OCI-LY1 (cell line): Measurements from ENCODE around the gene PASK.

ENCODE experiments used
- H2AFZ ChIP-seq: fragments of 200-600 bp; sonication (generic), shearing (Covaris generic); 2 replicates; pipeline ENCODE4 v1.6.0; 2014; ENCODE audit warnings: antibody characterized with exemption, mild to moderate bottlenecking, low read length
- H3F3A ChIP-seq: fragments of 200-600 bp; sonication (generic), shearing (Covaris generic); 2 replicates; pipeline ENCODE4 v1.6.0; 2014; ENCODE audit warnings: mild to moderate bottlenecking, antibody characterized with exemption, low read length, moderate library complexity; ENCODE audit not compliant: insufficient read depth
- H3K27ac ChIP-seq: fragments of 200-600 bp; sonication (generic); 2 replicates; pipeline ENCODE4 v1.5.1; 2014; ENCODE audit warnings: low read length, mixed run types, mild to moderate bottlenecking, low read depth; ENCODE audit not compliant: poor library complexity, severe bottlenecking
- H3K27me3 ChIP-seq: fragments of 200-600 bp; sonication (generic); 2 replicates; pipeline ENCODE4 v1.6.0; 2014; ENCODE audit warnings: antibody characterized with exemption, mild to moderate bottlenecking, low read length, moderate library complexity; ENCODE audit not compliant: insufficient read depth
- H3K36me3 ChIP-seq: fragments of 200-600 bp; sonication (generic); 2 replicates; pipeline ENCODE4 v1.6.1; 2014; ENCODE audit warnings: mild to moderate bottlenecking, antibody characterized with exemption, low read length, moderate library complexity, mixed read lengths; ENCODE audit not compliant: insufficient read depth
- H3K4me1 ChIP-seq: fragments of 200-600 bp; sonication (generic); 2 replicates; pipeline ENCODE4 v1.5.1; 2014; ENCODE audit warnings: mild to moderate bottlenecking, low read length, moderate library complexity; ENCODE audit not compliant: insufficient read depth, severe bottlenecking
- H3K4me2 ChIP-seq: fragments of 200-600 bp; sonication (generic), shearing (Covaris generic); 2 replicates; pipeline ENCODE4 v1.6.1; 2014; ENCODE audit warnings: low read length
- H3K4me3 ChIP-seq: fragments of 200-600 bp; sonication (generic); 2 replicates; pipeline ENCODE4 v1.5.1; 2014; ENCODE audit warnings: low read length, low read depth, mild to moderate bottlenecking, mixed read lengths; ENCODE audit not compliant: poor library complexity, severe bottlenecking
- H3K79me2 ChIP-seq: fragments of 200-600 bp; shearing (Covaris generic); 2 replicates; pipeline ENCODE4 v1.6.1; 2016; ENCODE audit warnings: mixed run types, low read length, mixed read lengths; ENCODE audit not compliant: insufficient read depth
- H3K9ac ChIP-seq: fragments of 200-600 bp; sonication (generic), shearing (Covaris generic); 2 replicates; pipeline ENCODE4 v1.6.1; 2014; ENCODE audit warnings: mild to moderate bottlenecking, low read length, mixed read lengths
- H3K9me2 ChIP-seq: fragments of 200-600 bp; sonication (generic), shearing (Covaris generic); 2 replicates; pipeline ENCODE4 v1.6.1; 2014; ENCODE audit warnings: low read depth, mild to moderate bottlenecking, low read length, mixed read lengths
- H3K9me3 ChIP-seq: fragments of 200-600 bp; shearing (Covaris generic); 2 replicates; pipeline ENCODE4 v1.6.1; 2014; ENCODE audit warnings: low read length, mixed read lengths
- H4K20me1 ChIP-seq: fragments of 200-600 bp; sonication (generic), shearing (Covaris generic); 2 replicates; pipeline ENCODE4 v1.6.0; 2016; ENCODE audit warnings: mild to moderate bottlenecking, low read length; ENCODE audit not compliant: insufficient read depth
- CTCF ChIP-seq: fragments of 200-600 bp; sonication (generic), shearing (Covaris generic); IDR thresholded peaks from 2 replicates; pipeline ENCODE4 v1.5.1; 2017; ENCODE audit warnings: mild to moderate bottlenecking, antibody characterized with exemption, low read length, moderate library complexity, mixed read lengths
- EZH2 ChIP-seq: fragments of 200-600 bp; sonication (generic), shearing (Covaris generic); IDR thresholded peaks from 2 replicates; pipeline ENCODE4 v1.8.0; 2017; ENCODE audit warnings: borderline replicate concordance, mixed run types, mild to moderate bottlenecking, antibody characterized with exemption, low read length, moderate library complexity, mixed read lengths

Gene PASK

DNA sequence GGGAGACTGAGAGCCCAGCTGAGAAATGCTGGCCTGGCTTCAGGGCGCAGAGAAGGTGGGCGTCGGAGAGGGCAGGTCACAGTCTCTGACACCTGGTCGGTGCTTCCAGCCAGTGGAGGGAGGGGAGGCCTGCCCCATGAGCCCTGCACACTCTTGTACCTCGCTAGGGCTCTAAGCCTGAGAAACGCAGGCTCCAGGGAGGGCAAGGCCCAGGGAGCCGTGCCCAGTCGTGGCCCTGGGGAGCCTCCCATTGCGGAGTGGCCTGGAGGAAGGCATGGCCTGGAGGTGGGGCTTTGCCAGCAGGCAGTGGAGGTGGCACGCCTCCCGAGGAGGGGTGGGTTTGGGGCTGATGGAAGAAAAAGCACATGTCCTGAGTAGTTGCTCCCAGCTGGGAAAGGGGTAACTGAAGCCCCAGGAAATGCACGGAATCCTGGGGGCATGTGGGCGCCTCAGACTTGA, 86.2 kb downstream of the PASK start:
- TF ChIP-seq CTCF: no peak
- no peak for TF ChIP-seq EZH2
- Histone ChIP-seq H4K20me1 (no peaks in the 10 kb centered on the region), H3K9me3 (no peaks in the 10 kb centered on the region), H3K79me2 (no peaks in the 10 kb centered on the region), H3K9me2 (no peaks in the 10 kb centered on the region), H3K9ac (no peak overlapping the region), H3K27me3 (no peaks in the 10 kb centered on the region), H3F3A (0 out of 2 replicates have a peak, but pooled peaks cover 4% of the 10 kb centered on the region), H2AFZ (no peak overlapping the region), H3K4me3 (no peak overlapping the region), H3K27ac (no peak overlapping the region), H3K36me3 (no peaks in the 10 kb centered on the region), H3K4me2 (no peak overlapping the region), H3K4me1 (no peaks in the 10 kb centered on the region)

DNA sequence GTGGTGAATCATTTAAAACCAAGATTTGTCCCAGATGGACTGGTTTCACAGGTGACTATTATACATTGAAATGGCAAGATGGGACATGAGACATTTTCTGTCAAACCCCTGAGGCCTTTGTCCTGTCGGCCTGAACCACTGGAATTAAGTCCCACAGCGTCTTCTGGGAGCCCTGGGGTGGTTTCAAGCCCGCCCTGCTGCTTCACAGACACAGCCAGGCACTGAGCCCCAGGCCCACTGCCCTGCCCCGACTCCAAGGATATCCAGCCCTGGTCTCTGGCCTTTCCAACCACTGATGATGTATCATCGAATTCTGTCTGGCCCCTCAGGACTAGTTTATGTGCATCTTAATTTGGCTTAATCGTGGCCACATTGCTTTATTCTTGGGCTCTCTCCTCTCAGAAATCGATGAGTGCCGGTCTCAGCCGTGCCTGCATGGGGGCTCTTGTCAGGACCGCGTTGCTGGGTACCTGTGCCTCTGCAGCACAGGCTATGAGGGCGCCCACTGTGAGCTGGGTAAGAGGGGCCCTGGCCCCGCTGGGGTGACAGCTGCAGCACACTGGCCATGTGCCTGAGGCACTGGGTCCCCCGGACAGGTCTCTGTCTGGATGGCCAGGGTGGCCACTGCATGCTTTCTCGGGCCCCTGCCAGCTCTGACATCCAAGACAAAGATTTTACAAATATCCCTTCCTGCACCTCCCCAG, 86.7 kb downstream of the PASK start:
- H3K79me2 ChIP-seq: no peaks in the 10 kb centered on the region
- H3K4me1 ChIP-seq: no peaks in the 10 kb centered on the region
- H3K4me3 ChIP-seq: no peak overlapping the region
- no peak overlapping the region for H3K27ac ChIP-seq
- no peaks in the 10 kb centered on the region for H4K20me1 ChIP-seq
- H3K9me3 ChIP-seq: no peaks in the 10 kb centered on the region
- 0 out of 2 replicates have a peak, but pooled peaks cover 4% of the 10 kb centered on the region for H3F3A ChIP-seq
- no peak for TF ChIP-seq CTCF
- TF ChIP-seq EZH2: no peak
- no peak overlapping the region for H3K4me2 ChIP-seq
- no peaks in the 10 kb centered on the region for H3K9me2 ChIP-seq
- H2AFZ ChIP-seq: no peak overlapping the region
- no peak overlapping the region for H3K9ac ChIP-seq
- H3K27me3 ChIP-seq: no peaks in the 10 kb centered on the region
- no peaks in the 10 kb centered on the region for H3K36me3 ChIP-seq

DNA sequence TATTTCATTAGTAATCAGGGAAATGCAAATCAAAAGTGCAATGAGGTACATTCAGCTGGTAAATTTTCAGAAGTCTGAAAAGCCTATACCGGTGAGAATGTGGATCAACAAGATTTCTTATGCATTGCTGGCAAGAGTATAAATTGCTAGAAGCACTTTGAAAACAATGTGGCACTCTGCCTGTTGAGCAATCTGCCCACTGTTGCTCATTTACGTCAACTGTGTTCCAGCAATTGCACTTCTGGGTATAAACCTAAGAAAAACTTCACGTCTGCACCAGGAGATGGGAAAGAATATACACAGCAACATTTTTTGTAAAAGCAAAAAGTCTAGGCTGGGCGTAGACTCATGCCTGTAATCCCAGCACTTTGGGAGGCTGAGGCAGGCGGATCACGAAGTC, 88.0 kb downstream of the PASK start:
- Histone ChIP-seq H3K4me3 (no peak overlapping the region), H3K36me3 (no peaks in the 10 kb centered on the region), H3K9ac (no peak overlapping the region), H4K20me1 (no peaks in the 10 kb centered on the region), H3F3A (0 out of 2 replicates have a peak, but pooled peaks cover 4% of the 10 kb centered on the region), H3K27me3 (no peaks in the 10 kb centered on the region), H3K4me2 (no peak overlapping the region), H3K79me2 (no peaks in the 10 kb centered on the region), H3K9me3 (no peaks in the 10 kb centered on the region), H3K9me2 (no peaks in the 10 kb centered on the region), H2AFZ (no peak overlapping the region), H3K27ac (no peak overlapping the region), H3K4me1 (no peaks in the 10 kb centered on the region)
- no peak for TF ChIP-seq CTCF
- no peak for TF ChIP-seq EZH2
